Testis (tissue), 3 donors: ENCODE measurements around the gene LINC00305. TPM values are rescaled to one million over a fixed set of nuclear protein-coding genes. Genes with fewer than 3 reads are reported as not detected.

Experiments used
- DNase-seq: peaks from one replicate; pipeline ENCODE4 v3.0.0-alpha.2; 2019
- H3K27ac ChIP-seq, 2 donors: fragments of 200-600 bp; sonication (generic); one replicate each; pipeline ENCODE4 v1.5.1; 2019
- H3K27me3 ChIP-seq: fragments of 200-600 bp; sonication (generic); one replicate; pipeline ENCODE4 v1.5.1; 2019
- H3K36me3 ChIP-seq: fragments of 200-600 bp; sonication (generic); one replicate; pipeline ENCODE4 v1.5.1; 2017; ENCODE audit warnings: low read depth; ENCODE audit errors: missing control alignments
- H3K4me1 ChIP-seq: fragments of 200-600 bp; sonication (generic); one replicate; pipeline ENCODE4 v1.5.1; 2019
- H3K4me3 ChIP-seq, 2 donors: fragments of 200-600 bp; sonication (generic); one replicate each; pipeline ENCODE4 v1.5.1; 2017 to 2019
- H3K9me3 ChIP-seq: fragments of 200-600 bp; sonication (generic); one replicate; pipeline ENCODE4 v1.5.1; 2017
- CTCF ChIP-seq, 3 experiments: fragments of 450-650 bp in 2 of 3; fragments of 200-600 bp in 1 of 3; sonication (generic) in 1 of 3; IDR thresholded peaks; one replicate each; pipeline ENCODE4 v1.5.1; 2016 to 2019; ENCODE audit warnings: antibody characterized with exemption in 3 of 3, mild to moderate bottlenecking in 2 of 3, moderate library complexity in 1 of 3
- POLR2A ChIP-seq: fragments of 450-650 bp; IDR thresholded peaks from one replicate; pipeline ENCODE4 v1.6.1; 2017; ENCODE audit warnings: antibody characterized with exemption, mild to moderate bottlenecking, moderate library complexity
- WGBS, 2 donors: methylation state at CpG; one replicate each; pipeline ENCODE4 v1.1.5; 2018; 5-methylcytosine and 5-hydroxymethylcytosine counted together
- intact Hi-C: fragments of 100-400 bp; cut with DNase I; formaldehyde crosslinking; loops from one replicate; pipeline ENCODE4 v1.15.1; 2023; ENCODE audit warnings: low total_unique reads
- polyA plus RNA-seq: library from polyadenylated mRNA; stranded (reverse); fragments of 350-450 nt; fragmentation: Illumina TruSeq; extraction: RNeasy Lipid Tissue Mini Kit (QIAGEN cat#74804); gene quantifications from one replicate; pipeline ENCODE4 v1.2.3, GENCODE V29; 2014; ENCODE audit warnings: low read depth, low replicate concordance; ENCODE audit not compliant: insufficient read depth
- total RNA-seq, 2 donors: library from RNA; depleted of rRNA; stranded (reverse); fragments of >200 nt; gene quantifications; one replicate each; pipeline ENCODE4 v1.2.3, GENCODE V29; 2016

Gene LINC00305
- total and polyA plus RNA-seq, 3 donors from 2014 or later = 13.2 TPM; not detected in 2

GRCh38 chr18:64097497-64097896, 51.4 kb downstream of the LINC00305 start:
- intact Hi-C loops = no loop called here
- H3K27me3 ChIP-seq = no peaks in the 10 kb centered on the region

GRCh38 chr18:64095056-64095455, 53.8 kb downstream of the LINC00305 start:
- Histone ChIP-seq H3K27me3 (no peaks in the 10 kb centered on the region), H3K9me3 (no peaks in the 10 kb centered on the region), H3K4me3 (no peak overlapping the region), H3K27ac (no peak overlapping the region), H3K36me3 (no peaks in the 10 kb centered on the region), H3K4me1 (no peaks in the 10 kb centered on the region)
- TF ChIP-seq CTCF (IDR thresholded peaks at IDR 0.05) (no peak), POLR2A (no peak)
- WGBS, 2 donors = 88 to 95% methylated on average over 1 of the region's 1 CpG
- intact Hi-C loops = no loop called here
- no peak for DNase-seq

More at GRCh38 chr18:64097497-64097896, 51.4 kb downstream of the LINC00305 start:
- no peaks in the 10 kb centered on the region for H3K36me3 ChIP-seq
- no peak for DNase-seq
- no peak overlapping the region for H3K27ac ChIP-seq
- H3K9me3 ChIP-seq = no peaks in the 10 kb centered on the region
- TF ChIP-seq POLR2A (no peak), CTCF (IDR thresholded peaks at IDR 0.05) (peak in 1 of 3 experiments; percentile 18)
- WGBS, 2 donors = 65 to 70% methylated on average over 3 of the region's 3 CpGs
- H3K4me1 ChIP-seq = no peaks in the 10 kb centered on the region
- H3K4me3 ChIP-seq = no peak overlapping the region

GRCh38 chr18:64094210-64094609, 54.7 kb downstream of the LINC00305 start:
- Histone ChIP-seq H3K36me3 (no peaks in the 10 kb centered on the region), H3K4me1 (no peaks in the 10 kb centered on the region), H3K27ac (no peak overlapping the region), H3K9me3 (no peaks in the 10 kb centered on the region), H3K27me3 (no peaks in the 10 kb centered on the region), H3K4me3 (no peak overlapping the region)
- TF ChIP-seq CTCF (IDR thresholded peaks at IDR 0.05) (no peak), POLR2A (no peak)
- WGBS, 2 donors = 50 to 60% methylated on average over 1 of the region's 1 CpG
- no peak for DNase-seq
- intact Hi-C loops = no loop called here

GRCh38 chr18:64091526-64091925, 57.4 kb downstream of the LINC00305 start:
- TF ChIP-seq CTCF (IDR thresholded peaks at IDR 0.05) (no peak), POLR2A (no peak)
- H3K4me3 ChIP-seq = no peak overlapping the region
- intact Hi-C loops = no loop called here

GRCh38 chr18:64090876-64091275, 58.0 kb downstream of the LINC00305 start:
- Histone ChIP-seq H3K4me3 (no peak overlapping the region), H3K9me3 (no peaks in the 10 kb centered on the region), H3K36me3 (no peaks in the 10 kb centered on the region), H3K27ac (no peak overlapping the region), H3K27me3 (no peaks in the 10 kb centered on the region), H3K4me1 (no peaks in the 10 kb centered on the region)
- no peak for DNase-seq
- intact Hi-C loops = no loop called here
- 86 to 94% methylated on average over 2 of the region's 2 CpGs for WGBS, 2 donors
- TF ChIP-seq CTCF (IDR thresholded peaks at IDR 0.05) (no peak), POLR2A (no peak)

More at GRCh38 chr18:64091526-64091925, 57.4 kb downstream of the LINC00305 start:
- no peaks in the 10 kb centered on the region for H3K36me3 ChIP-seq
- no peak overlapping the region for H3K27ac ChIP-seq
- H3K9me3 ChIP-seq = no peaks in the 10 kb centered on the region
- DNase-seq = no peak
- no peaks in the 10 kb centered on the region for H3K27me3 ChIP-seq
- no peaks in the 10 kb centered on the region for H3K4me1 ChIP-seq
